IPS-18a (cell line): ENCODE data around the gene B4GALNT4.
A peak's percentile ranks its signal among the peaks of the same experiment; 100 is the strongest.

Experiments used
- H3K27ac ChIP-seq: one replicate; pipeline ENCODE4 v1.5.1; 2013; ENCODE audit warnings: low read length
- H3K27me3 ChIP-seq: one replicate; pipeline ENCODE4 v1.6.1; 2013; ENCODE audit warnings: mild to moderate bottlenecking, low read length; ENCODE audit not compliant: control insufficient read depth, insufficient read depth
- H3K36me3 ChIP-seq: one replicate; pipeline ENCODE4 v1.6.1; 2013; ENCODE audit warnings: low read depth, low read length; ENCODE audit not compliant: control insufficient read depth
- H3K4me1 ChIP-seq: one replicate; pipeline ENCODE4 v1.6.1; 2013; ENCODE audit warnings: low read depth, low read length; ENCODE audit not compliant: control insufficient read depth
- H3K4me3 ChIP-seq: one replicate; pipeline ENCODE4 v1.5.1; 2013; ENCODE audit warnings: low read length
- H3K9ac ChIP-seq: one replicate; pipeline ENCODE4 v1.6.1; 2013; ENCODE audit warnings: mild to moderate bottlenecking, low read length, moderate library complexity
- H3K9me3 ChIP-seq: one replicate; pipeline ENCODE4 v1.6.1; 2013; ENCODE audit warnings: low read depth, low read length; ENCODE audit not compliant: control insufficient read depth

Gene B4GALNT4

GRCh38 chr11:363948-364761 lies 5.1 kb upstream of the B4GALNT4 start:
- peaks cover 4% of the 10 kb centered on the region for H3K9me3 ChIP-seq
- H3K27ac ChIP-seq = no peak overlapping the region
- no peak overlapping the region for H3K4me3 ChIP-seq
- no peaks in the 10 kb centered on the region for H3K36me3 ChIP-seq
- peaks cover 3% of the 10 kb centered on the region for H3K4me1 ChIP-seq
- no peaks in the 10 kb centered on the region for H3K27me3 ChIP-seq
- H3K9ac ChIP-seq = no peak overlapping the region

GRCh38 chr11:364991-365725 lies 4.1 kb upstream of the B4GALNT4 start:
- H3K9ac ChIP-seq = no peak overlapping the region
- peaks cover 4% of the 10 kb centered on the region for H3K9me3 ChIP-seq
- H3K36me3 ChIP-seq = no peaks in the 10 kb centered on the region
- H3K4me3 ChIP-seq = no peak overlapping the region
- peaks cover 3% of the 10 kb centered on the region for H3K4me1 ChIP-seq
- no peak overlapping the region for H3K27ac ChIP-seq
- no peaks in the 10 kb centered on the region for H3K27me3 ChIP-seq

- H3K27me3 ChIP-seq = no peaks in the 10 kb centered on the region
- H3K36me3 ChIP-seq = no peaks in the 10 kb centered on the region
- no peak overlapping the region for H3K4me3 ChIP-seq
- no peak overlapping the region for H3K27ac ChIP-seq
- H3K4me1 ChIP-seq = peaks cover 3% of the 10 kb centered on the region
- H3K9ac ChIP-seq = no peak overlapping the region
- H3K9me3 ChIP-seq = peaks cover under 1% of the 10 kb centered on the region
Measured at GRCh38 chr11:365831-366230, 3.5 kb upstream of the B4GALNT4 start.

GRCh38 chr11:367956-368413 lies 1.3 kb upstream of the B4GALNT4 start:
- H3K27me3 ChIP-seq = no peaks in the 10 kb centered on the region
- H3K9ac ChIP-seq = no peak overlapping the region
- H3K4me3 ChIP-seq = peak overlapping the region; percentile 46
- H3K4me1 ChIP-seq = peaks cover 3% of the 10 kb centered on the region
- peaks cover 4% of the 10 kb centered on the region for H3K36me3 ChIP-seq
- H3K9me3 ChIP-seq = no peaks in the 10 kb centered on the region
- no peak overlapping the region for H3K27ac ChIP-seq

- peaks cover 3% of the 10 kb centered on the region for H3K4me1 ChIP-seq
- no peak overlapping the region for H3K9ac ChIP-seq
- H3K9me3 ChIP-seq = no peaks in the 10 kb centered on the region
- peak overlapping the region; percentile 46 for H3K4me3 ChIP-seq
- peaks cover 9% of the 10 kb centered on the region for H3K36me3 ChIP-seq
- H3K27me3 ChIP-seq = no peaks in the 10 kb centered on the region
- no peak overlapping the region for H3K27ac ChIP-seq
Measured at GRCh38 chr11:368414-369335, 624 bp upstream of the B4GALNT4 start.

GRCh38 chr11:370070-370941 lies 1.0 kb downstream of the B4GALNT4 start:
- H3K9me3 ChIP-seq = no peaks in the 10 kb centered on the region
- peak overlapping the region; percentile 58 for H3K9ac ChIP-seq
- H3K36me3 ChIP-seq = peaks cover 12% of the 10 kb centered on the region
- no peak overlapping the region for H3K27ac ChIP-seq
- peaks cover 3% of the 10 kb centered on the region for H3K4me1 ChIP-seq
- peak overlapping the region; percentile 56 for H3K4me3 ChIP-seq
- no peaks in the 10 kb centered on the region for H3K27me3 ChIP-seq

- Histone ChIP-seq H3K36me3 (peaks cover 12% of the 10 kb centered on the region), H3K4me1 (peaks cover 3% of the 10 kb centered on the region), H3K4me3 (no peak overlapping the region), H3K27ac (no peak overlapping the region), H3K9me3 (no peaks in the 10 kb centered on the region), H3K9ac (no peak overlapping the region), H3K27me3 (no peaks in the 10 kb centered on the region)
Measured at GRCh38 chr11:371051-371450, 1.8 kb downstream of the B4GALNT4 start.

GRCh38 chr11:371716-372590 lies 2.7 kb downstream of the B4GALNT4 start:
- no peaks in the 10 kb centered on the region for H3K27me3 ChIP-seq
- H3K9ac ChIP-seq = no peak overlapping the region
- H3K36me3 ChIP-seq = peaks cover 12% of the 10 kb centered on the region
- H3K9me3 ChIP-seq = no peaks in the 10 kb centered on the region
- no peak overlapping the region for H3K27ac ChIP-seq
- H3K4me1 ChIP-seq = peaks cover 3% of the 10 kb centered on the region
- no peak overlapping the region for H3K4me3 ChIP-seq

GRCh38 chr11:372809-373715 lies 3.8 kb downstream of the B4GALNT4 start:
- no peaks in the 10 kb centered on the region for H3K27me3 ChIP-seq
- H3K36me3 ChIP-seq = peaks cover 12% of the 10 kb centered on the region
- no peak overlapping the region for H3K9ac ChIP-seq
- H3K9me3 ChIP-seq = no peaks in the 10 kb centered on the region
- no peak overlapping the region for H3K4me3 ChIP-seq
- no peak overlapping the region for H3K27ac ChIP-seq
- H3K4me1 ChIP-seq = peaks cover 3% of the 10 kb centered on the region
